GM21737 (cell line): Measurements from ENCODE around the gene FUT7.

Experiments
- ATAC-seq: cut with Tn5 transposase; IDR thresholded peaks from one replicate; pipeline ENCODE4 v1.9.1; 2021; ENCODE audit warnings: mild to moderate bottlenecking, moderate library complexity; ENCODE audit not compliant: unreplicated experiment

Gene FUT7

GRCh38 chr9:137020771-137021567 lies 10.9 kb downstream of the FUT7 start:
- no peak for ATAC-seq

- ATAC-seq: no peak
Observed at GRCh38 chr9:137019891-137020683, 11.8 kb downstream of the FUT7 start.

- no peak for ATAC-seq
Observed at GRCh38 chr9:137018761-137019559, 12.9 kb downstream of the FUT7 start.

GRCh38 chr9:137017791-137018497 lies 13.9 kb downstream of the FUT7 start:
- ATAC-seq: no peak

GRCh38 chr9:137017071-137017470 lies 14.8 kb downstream of the FUT7 start:
- ATAC-seq: no peak

GRCh38 chr9:137016436-137016835 lies 15.5 kb downstream of the FUT7 start:
- ATAC-seq: no peak

GRCh38 chr9:137015976-137016375 lies 15.9 kb downstream of the FUT7 start:
- ATAC-seq: no peak

- no peak for ATAC-seq
Observed at GRCh38 chr9:137015540-137015930, 16.4 kb downstream of the FUT7 start.

GRCh38 chr9:137014776-137015539 lies 16.9 kb downstream of the FUT7 start:
- ATAC-seq: no peak

GRCh38 chr9:137014166-137014565 lies 17.7 kb downstream of the FUT7 start:
- ATAC-seq: no peak

GRCh38 chr9:137013571-137013940 lies 18.3 kb downstream of the FUT7 start:
- no peak for ATAC-seq

GRCh38 chr9:137012694-137013570 lies 19.0 kb downstream of the FUT7 start:
- ATAC-seq: no peak

GRCh38 chr9:137011907-137012675 lies 19.8 kb downstream of the FUT7 start:
- no peak for ATAC-seq

- ATAC-seq: no peak
Observed at GRCh38 chr9:137011156-137011555, 20.7 kb downstream of the FUT7 start.

- ATAC-seq: no peak
Observed at GRCh38 chr9:137009938-137010732, 21.8 kb downstream of the FUT7 start.

GRCh38 chr9:137009217-137009616 lies 22.7 kb downstream of the FUT7 start:
- ATAC-seq: no peak

GRCh38 chr9:137008312-137008711 lies 23.6 kb downstream of the FUT7 start:
- no peak for ATAC-seq
